ENCODE data around the gene DCAF8.

DCAF8 gene

GRCh38 chr1:160168016-160168415 is 94.3 kb downstream of the DCAF8 start:
- DNase-seq, result no peak

DNA sequence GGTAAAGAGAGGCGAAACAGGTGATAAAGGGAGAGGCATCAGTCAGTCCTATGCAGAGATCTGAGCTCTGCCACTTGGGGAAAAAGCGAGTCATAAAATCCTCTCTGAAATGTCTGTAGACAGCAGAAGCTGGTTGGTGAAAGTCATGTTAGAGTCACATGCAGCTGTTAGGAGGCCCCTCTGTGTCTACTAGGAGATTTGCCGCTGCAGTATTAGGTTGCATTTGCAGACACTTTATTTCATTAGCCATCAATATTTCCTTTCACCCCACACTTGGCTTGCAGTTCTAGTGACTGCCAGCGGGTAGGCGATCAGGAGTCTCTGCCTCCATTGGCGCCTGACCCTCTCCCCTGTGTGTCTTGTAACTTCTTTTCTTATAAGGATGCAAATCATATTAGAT is 94.8 kb downstream of the DCAF8 start:
- no peak for DNase-seq

DNA sequence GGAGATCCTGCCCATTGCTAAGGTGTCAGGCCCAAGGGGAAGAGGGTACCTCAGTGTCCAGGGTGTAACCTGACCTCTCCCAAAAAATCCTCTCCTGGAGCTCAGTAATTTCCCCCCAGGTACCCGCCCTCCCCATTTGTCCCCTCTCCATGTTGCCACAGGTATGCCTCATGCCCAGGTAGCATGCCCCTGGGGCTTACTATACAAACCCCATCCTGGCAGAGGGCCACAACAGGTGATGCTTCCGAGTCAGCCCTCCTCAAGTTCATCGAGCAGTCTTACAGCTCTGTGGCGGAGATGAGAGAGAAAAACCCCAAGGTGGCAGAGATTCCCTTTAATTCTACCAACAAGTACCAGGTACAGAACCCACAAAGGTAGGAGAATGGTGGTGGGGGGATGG is 95.3 kb downstream of the DCAF8 start:
- DNase-seq, result no peak

- DNase-seq, result no peak
Observed at GRCh38 chr1:160166166-160166868, 96.0 kb downstream of the DCAF8 start.
